Peyer's patch (tissue), 4 donors: ENCODE results near the gene TULP4. TPM values are rescaled to one million over a fixed set of nuclear protein-coding genes. Genes with fewer than 3 reads are reported as not detected.
A peak's percentile ranks its signal among the peaks of the same experiment; 100 is the strongest.

ENCODE experiments used
- DNase-seq, 3 donors: peaks; one replicate each; pipeline ENCODE4 v3.0.0-alpha.2; 2017 to 2019
- H3K27ac ChIP-seq, 4 donors: fragments of 200-600 bp; sonication (generic); one replicate each; pipeline ENCODE4 v1.5.1; 2016 to 2019
- H3K27me3 ChIP-seq, 2 donors: fragments of 200-600 bp; sonication (generic); one replicate each; pipeline ENCODE4 v1.5.1; 2019
- H3K36me3 ChIP-seq, 3 donors: fragments of 200-600 bp; sonication (generic); one replicate each; pipeline ENCODE4 v1.5.1; 2016 to 2019
- H3K4me1 ChIP-seq, 4 donors: fragments of 200-600 bp; sonication (generic); one replicate each; pipeline ENCODE4 v1.5.1; 2016 to 2019
- H3K4me3 ChIP-seq, 4 donors: fragments of 200-600 bp; sonication (generic); 1 replicate in 3 of 4; 2 replicates in 1 of 4; pipeline ENCODE4 v1.5.1; 2016 to 2019; ENCODE audit warnings: mild to moderate bottlenecking in 1 of 4
- H3K9me3 ChIP-seq, 4 donors: fragments of 200-600 bp; sonication (generic); one replicate each; pipeline ENCODE4 v1.5.1; 2016 to 2019; ENCODE audit warnings: mild to moderate bottlenecking in 1 of 4
- POLR2A ChIP-seq, 2 donors: fragments of 450-650 bp; IDR thresholded peaks; one replicate each; pipeline ENCODE4 v1.5.1; 2017; ENCODE audit warnings: antibody characterized with exemption in 2 of 2, mild to moderate bottlenecking in 2 of 2, moderate library complexity in 2 of 2
- total RNA-seq, 4 donors: library from RNA; depleted of rRNA; stranded (reverse); fragments of >200 nt; gene quantifications; one replicate each; pipeline ENCODE4 v1.1.0, GENCODE V29; 2016
- TF ChIP-seq, protein P1 (sequence below), 6 experiments: fragments of 450-650 bp in 4 of 6; fragments of 200-600 bp in 2 of 6; sonication (generic) in 1 of 6; IDR thresholded peaks; one replicate each; pipeline ENCODE4 v1.5.1; 2017 to 2019; ENCODE audit warnings: antibody characterized with exemption in 6 of 6, mild to moderate bottlenecking in 3 of 6, moderate library complexity in 1 of 6

Gene TULP4
- total RNA-seq, 4 donors from 2014 or later: 197 to 268 (median 206) TPM

DNA sequence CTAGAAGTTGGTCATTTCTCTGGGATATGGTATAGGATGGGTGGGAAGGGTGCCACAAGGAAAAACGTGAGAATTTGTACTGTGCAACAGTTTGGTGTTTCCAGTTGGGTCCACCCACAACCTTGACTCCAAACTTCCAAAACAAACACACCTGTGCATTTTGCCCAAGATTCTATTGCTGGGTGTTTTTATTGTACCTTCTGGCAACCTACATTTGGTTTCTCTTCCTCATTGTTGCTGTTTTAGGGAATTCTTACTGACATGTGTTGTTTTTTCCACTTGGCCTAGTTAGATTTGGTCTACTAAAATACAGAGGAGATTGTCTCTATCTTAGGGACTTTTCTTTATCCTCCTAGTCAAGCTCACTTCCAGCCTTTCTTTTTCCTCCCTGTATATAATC lies 16.7 kb downstream of the TULP4 start:
- H3K9me3 ChIP-seq: peaks cover 0 to 4% (median 0%) of the 10 kb centered on the region in 4 donors
- no peak overlapping the region for H3K4me3 ChIP-seq
- H3K27ac ChIP-seq: peak overlapping the region in 1 of 4 donors; percentile 1
- no peaks in the 10 kb centered on the region for H3K27me3 ChIP-seq
- TF ChIP-seq, protein P1, sequence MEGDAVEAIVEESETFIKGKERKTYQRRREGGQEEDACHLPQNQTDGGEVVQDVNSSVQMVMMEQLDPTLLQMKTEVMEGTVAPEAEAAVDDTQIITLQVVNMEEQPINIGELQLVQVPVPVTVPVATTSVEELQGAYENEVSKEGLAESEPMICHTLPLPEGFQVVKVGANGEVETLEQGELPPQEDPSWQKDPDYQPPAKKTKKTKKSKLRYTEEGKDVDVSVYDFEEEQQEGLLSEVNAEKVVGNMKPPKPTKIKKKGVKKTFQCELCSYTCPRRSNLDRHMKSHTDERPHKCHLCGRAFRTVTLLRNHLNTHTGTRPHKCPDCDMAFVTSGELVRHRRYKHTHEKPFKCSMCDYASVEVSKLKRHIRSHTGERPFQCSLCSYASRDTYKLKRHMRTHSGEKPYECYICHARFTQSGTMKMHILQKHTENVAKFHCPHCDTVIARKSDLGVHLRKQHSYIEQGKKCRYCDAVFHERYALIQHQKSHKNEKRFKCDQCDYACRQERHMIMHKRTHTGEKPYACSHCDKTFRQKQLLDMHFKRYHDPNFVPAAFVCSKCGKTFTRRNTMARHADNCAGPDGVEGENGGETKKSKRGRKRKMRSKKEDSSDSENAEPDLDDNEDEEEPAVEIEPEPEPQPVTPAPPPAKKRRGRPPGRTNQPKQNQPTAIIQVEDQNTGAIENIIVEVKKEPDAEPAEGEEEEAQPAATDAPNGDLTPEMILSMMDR (IDR thresholded peaks at IDR 0.05): no peak
- TF ChIP-seq POLR2A (IDR thresholded peaks at IDR 0.05): no peak
- H3K36me3 ChIP-seq: peaks cover 0 to 4% (median 0%) of the 10 kb centered on the region in 3 donors
- no peak for DNase-seq
- H3K4me1 ChIP-seq: peaks cover 0 to 10% (median 0%) of the 10 kb centered on the region in 4 donors

DNA sequence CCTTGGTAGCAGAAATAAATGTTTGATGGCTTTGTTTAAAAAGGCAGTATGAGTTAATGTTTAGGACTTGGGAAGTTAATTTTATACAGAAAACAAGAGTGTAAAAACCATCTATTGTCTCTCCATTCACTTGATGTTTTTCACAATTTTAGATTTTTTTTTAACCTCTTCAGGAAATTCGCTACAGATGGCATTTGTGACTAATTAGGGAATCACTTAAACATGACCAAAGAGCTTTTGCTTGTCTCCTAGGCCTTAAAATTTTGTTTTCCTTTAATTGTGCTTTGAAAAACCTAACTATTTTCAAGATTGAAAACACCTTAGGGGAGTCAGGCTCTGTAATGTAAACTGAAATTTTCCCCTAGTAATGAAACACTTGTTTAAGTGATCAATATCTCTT lies 17.3 kb downstream of the TULP4 start:
- DNase-seq: no peak
- Histone ChIP-seq H3K4me3 (no peak overlapping the region), H3K9me3 (peaks cover 0 to 4% (median 0%) of the 10 kb centered on the region in 4 donors), H3K36me3 (peaks cover 0 to 4% (median 0%) of the 10 kb centered on the region in 3 donors), H3K27me3 (no peaks in the 10 kb centered on the region), H3K4me1 (peaks cover 0 to 10% (median 0%) of the 10 kb centered on the region in 4 donors), H3K27ac (no peak overlapping the region)
- no peak for TF ChIP-seq POLR2A (IDR thresholded peaks at IDR 0.05)
- TF ChIP-seq, protein P1 (IDR thresholded peaks at IDR 0.05): no peak

DNA sequence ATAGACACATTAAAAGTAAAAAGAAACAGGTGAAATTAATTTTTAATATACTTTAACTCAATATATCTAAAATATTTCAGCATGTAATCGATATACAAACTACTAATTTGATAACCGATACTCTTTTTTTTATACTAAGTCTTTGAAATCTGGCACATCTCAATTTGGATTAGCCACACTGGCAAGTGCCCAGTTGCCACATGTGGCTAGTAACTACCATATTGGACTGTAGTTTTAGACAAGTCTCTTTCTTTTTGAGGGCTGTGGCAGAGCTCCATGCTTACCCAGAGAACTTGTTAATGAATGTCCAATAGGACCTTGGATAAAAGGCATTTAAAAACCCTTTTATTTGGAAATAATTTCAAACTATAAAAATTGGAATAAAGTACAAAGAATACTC lies 17.8 kb downstream of the TULP4 start:
- H3K4me3 ChIP-seq: no peak overlapping the region
- H3K27ac ChIP-seq: no peak overlapping the region
- H3K9me3 ChIP-seq: peaks cover 0 to 4% (median 0%) of the 10 kb centered on the region in 4 donors
- TF ChIP-seq, protein P1 (IDR thresholded peaks at IDR 0.05): no peak
- TF ChIP-seq POLR2A (IDR thresholded peaks at IDR 0.05): no peak
- no peak for DNase-seq
- peaks cover 0 to 4% (median 0%) of the 10 kb centered on the region in 3 donors for H3K36me3 ChIP-seq
- H3K27me3 ChIP-seq: no peaks in the 10 kb centered on the region
- H3K4me1 ChIP-seq: peaks cover 0 to 10% (median 0%) of the 10 kb centered on the region in 4 donors

DNA sequence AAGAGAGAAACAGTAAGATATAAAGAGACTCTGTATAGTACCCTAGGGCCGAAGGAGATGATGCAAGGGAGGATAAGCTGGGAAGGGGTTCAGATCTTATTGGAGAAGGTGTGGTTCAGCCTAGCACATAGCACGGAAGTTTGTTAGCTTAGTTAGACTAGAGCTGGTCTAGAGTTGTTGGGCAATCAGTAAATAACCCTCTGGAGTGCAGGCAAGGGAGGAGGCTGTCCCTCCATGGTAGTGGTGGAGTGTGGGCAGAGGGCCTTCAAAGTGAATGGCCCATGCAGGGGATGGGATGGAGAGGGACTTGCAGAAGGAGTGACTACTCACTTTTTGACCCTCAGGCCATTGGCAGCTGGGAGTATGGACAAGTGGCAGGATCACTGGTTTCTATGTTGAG lies 20.0 kb downstream of the TULP4 start:
- DNase-seq: no peak
- Histone ChIP-seq H3K27ac (no peak overlapping the region), H3K36me3 (peaks cover 0 to 4% (median 0%) of the 10 kb centered on the region in 3 donors), H3K27me3 (no peaks in the 10 kb centered on the region), H3K4me1 (peaks cover 0 to 12% (median 0%) of the 10 kb centered on the region in 4 donors), H3K9me3 (peaks cover 0 to 4% (median 0%) of the 10 kb centered on the region in 4 donors), H3K4me3 (no peak overlapping the region)
- TF ChIP-seq, protein P1 (IDR thresholded peaks at IDR 0.05): no peak
- no peak for TF ChIP-seq POLR2A (IDR thresholded peaks at IDR 0.05)

DNA sequence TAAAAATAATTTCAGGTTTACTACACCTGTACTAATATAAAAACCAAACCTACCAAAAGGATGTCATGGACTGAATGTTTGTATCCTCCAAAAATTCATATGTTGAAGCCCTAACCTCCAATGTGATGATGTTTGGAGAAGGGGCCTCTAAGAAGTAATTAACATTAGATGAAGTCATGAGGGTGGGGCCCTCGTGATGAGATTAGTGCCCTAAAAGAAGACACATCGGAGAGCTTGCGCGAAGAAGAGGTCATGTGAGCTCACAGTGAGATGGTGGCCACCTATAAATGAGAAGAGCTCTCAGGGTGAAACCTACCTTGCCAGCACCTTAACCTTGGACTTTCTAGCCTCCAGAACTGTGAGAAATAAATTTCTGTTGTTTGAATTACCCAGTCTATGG lies 20.8 kb downstream of the TULP4 start:
- DNase-seq: no peak
- Histone ChIP-seq H3K27me3 (no peaks in the 10 kb centered on the region), H3K4me1 (peaks cover 0 to 14% (median 0%) of the 10 kb centered on the region in 4 donors), H3K27ac (no peak overlapping the region), H3K9me3 (peaks cover 0 to 4% (median 0%) of the 10 kb centered on the region in 4 donors), H3K4me3 (no peak overlapping the region), H3K36me3 (peaks cover 0 to 4% (median 0%) of the 10 kb centered on the region in 3 donors)
- TF ChIP-seq POLR2A (IDR thresholded peaks at IDR 0.05): no peak
- TF ChIP-seq, protein P1 (IDR thresholded peaks at IDR 0.05): no peak
